ENCODE data around the gene FANCC.

FANCC gene

GRCh38 chr9:95109456-95109855 is 208.1 kb downstream of the FANCC start:
- no peak for TF ChIP-seq CTCF (IDR thresholded peaks at IDR 0.05; ENCODE audit: extremely low read depth, missing control alignments)
- no peak for DNase-seq (ENCODE audit: low spot score)

GRCh38 chr9:95108777-95109176 is 208.7 kb downstream of the FANCC start:
- TF ChIP-seq CTCF (IDR thresholded peaks at IDR 0.05; ENCODE audit: extremely low read depth, missing control alignments) = no peak
- no peak for DNase-seq (ENCODE audit: low spot score)

GRCh38 chr9:95107976-95108375 is 209.5 kb downstream of the FANCC start:
- DNase-seq (ENCODE audit: low spot score) = no peak
- TF ChIP-seq CTCF (IDR thresholded peaks at IDR 0.05; ENCODE audit: extremely low read depth, missing control alignments) = no peak

- no peak for DNase-seq (ENCODE audit: low spot score)
- no peak for TF ChIP-seq CTCF (IDR thresholded peaks at IDR 0.05; ENCODE audit: extremely low read depth, missing control alignments)
Observed at GRCh38 chr9:95107001-95107749, 210.3 kb downstream of the FANCC start.

- DNase-seq (ENCODE audit: low spot score) = no peak
- no peak for TF ChIP-seq CTCF (IDR thresholded peaks at IDR 0.05; ENCODE audit: extremely low read depth, missing control alignments)
Observed at GRCh38 chr9:95105519-95106287, 211.8 kb downstream of the FANCC start.

GRCh38 chr9:95104980-95105379 is 212.5 kb downstream of the FANCC start:
- DNase-seq (ENCODE audit: low spot score) = no peak
- TF ChIP-seq CTCF (IDR thresholded peaks at IDR 0.05; ENCODE audit: extremely low read depth, missing control alignments) = no peak

GRCh38 chr9:95104581-95104960 is 212.9 kb downstream of the FANCC start:
- DNase-seq (ENCODE audit: low spot score) = no peak

More at GRCh38 chr9:95104581-95104960, 212.9 kb downstream of the FANCC start:
- no peak for TF ChIP-seq CTCF (IDR thresholded peaks at IDR 0.05; ENCODE audit: extremely low read depth, missing control alignments)

Measured in GM20000 (cell line).